Measurements from ENCODE around the gene IL18BP.

IL18BP gene

GRCh38 chr11:71997594-71997993 lies 1.1 kb upstream of the IL18BP start:
- no peak for FAIRE-seq

- no peak for FAIRE-seq
Observed at GRCh38 chr11:71998061-71998460, 648 bp upstream of the IL18BP start.

- no peak for FAIRE-seq
Observed at GRCh38 chr11:71999362-71999761, 653 bp downstream of the IL18BP start.

- no peak for FAIRE-seq
Observed at GRCh38 chr11:71999798-72000197, 1.1 kb downstream of the IL18BP start.

GRCh38 chr11:72000202-72000867 lies 1.6 kb downstream of the IL18BP start:
- FAIRE-seq = no peak

GRCh38 chr11:72001285-72001684 lies 2.6 kb downstream of the IL18BP start:
- no peak for FAIRE-seq

GRCh38 chr11:72001834-72002591 lies 3.3 kb downstream of the IL18BP start:
- no peak for FAIRE-seq

GRCh38 chr11:72002841-72003775 lies 4.4 kb downstream of the IL18BP start:
- FAIRE-seq = no peak

- FAIRE-seq = no peak
Observed at GRCh38 chr11:72003776-72004171, 5.1 kb downstream of the IL18BP start.

- FAIRE-seq = no peak
Observed at GRCh38 chr11:72004515-72005346, 6.0 kb downstream of the IL18BP start.

- FAIRE-seq = no peak
Observed at GRCh38 chr11:72005347-72006260, 6.9 kb downstream of the IL18BP start.

GRCh38 chr11:72006309-72007088 lies 7.8 kb downstream of the IL18BP start:
- no peak for FAIRE-seq

- no peak for FAIRE-seq
Observed at GRCh38 chr11:72007089-72007476, 8.4 kb downstream of the IL18BP start.

- no peak for FAIRE-seq
Observed at GRCh38 chr11:72007587-72007986, 8.9 kb downstream of the IL18BP start.

- no peak for FAIRE-seq
Observed at GRCh38 chr11:72008728-72009127, 10.0 kb downstream of the IL18BP start.

GRCh38 chr11:72009156-72009555 lies 10.4 kb downstream of the IL18BP start:
- no peak for FAIRE-seq

GRCh38 chr11:72010529-72011233 lies 12.0 kb downstream of the IL18BP start:
- FAIRE-seq = no peak

GRCh38 chr11:72012091-72012630 lies 13.5 kb downstream of the IL18BP start:
- no peak for FAIRE-seq

GRCh38 chr11:72012897-72013721 lies 14.4 kb downstream of the IL18BP start:
- no peak for FAIRE-seq

Data from TTC549 (cell line).